Upper lobe of right lung (tissue), 1 donor: ENCODE results near the gene RFC1. TPM values are rescaled to one million over a fixed set of nuclear protein-coding genes. Genes with fewer than 3 reads are reported as not detected.

Experiments
- ATAC-seq: fragments of 200-7000 bp; cut with Tn5 transposase; one replicate; pipeline ENCODE4 v1.9.1; 2020; ENCODE audit warnings: mild to moderate bottlenecking, moderate library complexity
- DNase-seq: peaks from one replicate; pipeline ENCODE4 v3.0.0-alpha.2; 2020
- H3K27ac ChIP-seq: fragments of 200-600 bp; one replicate; pipeline ENCODE4 v1.8.0; 2022
- H3K27me3 ChIP-seq: fragments of 200-600 bp; one replicate; pipeline ENCODE4 v1.8.0; 2022; ENCODE audit warnings: mild to moderate bottlenecking
- H3K36me3 ChIP-seq: fragments of 200-600 bp; one replicate; pipeline ENCODE4 v1.8.0; 2022
- H3K4me1 ChIP-seq: fragments of 200-600 bp; one replicate; pipeline ENCODE4 v1.8.0; 2022
- H3K4me3 ChIP-seq: fragments of 200-600 bp; one replicate; pipeline ENCODE4 v1.8.0; 2022; ENCODE audit warnings: mild to moderate bottlenecking
- H3K9me3 ChIP-seq: fragments of 200-600 bp; one replicate; pipeline ENCODE4 v1.8.0; 2022
- intact Hi-C: fragments of 100-400 bp; cut with DNase I; formaldehyde crosslinking; loops from one replicate; pipeline ENCODE4 v1.11.0; 2022
- total RNA-seq: library from RNA; stranded (reverse); fragmentation: NEBNext Ultra II Directional; extraction: Animal tissue kit (Norgen Biotek cat#: 25700); gene quantifications from one replicate; pipeline ENCODE4 v1.2.1, GENCODE V29; 2021
- TF ChIP-seq, protein P1 (sequence below): fragments of 200-600 bp; IDR thresholded peaks from one replicate; pipeline ENCODE4 v1.8.0; 2022; ENCODE audit warnings: antibody characterized with exemption
- donor health status: DM: no; HTN: yes; CAD: no; lungs with severe emphysema.

Gene RFC1
- total RNA-seq, 1 donor from 2014 or later, result 55.5 TPM

DNA sequence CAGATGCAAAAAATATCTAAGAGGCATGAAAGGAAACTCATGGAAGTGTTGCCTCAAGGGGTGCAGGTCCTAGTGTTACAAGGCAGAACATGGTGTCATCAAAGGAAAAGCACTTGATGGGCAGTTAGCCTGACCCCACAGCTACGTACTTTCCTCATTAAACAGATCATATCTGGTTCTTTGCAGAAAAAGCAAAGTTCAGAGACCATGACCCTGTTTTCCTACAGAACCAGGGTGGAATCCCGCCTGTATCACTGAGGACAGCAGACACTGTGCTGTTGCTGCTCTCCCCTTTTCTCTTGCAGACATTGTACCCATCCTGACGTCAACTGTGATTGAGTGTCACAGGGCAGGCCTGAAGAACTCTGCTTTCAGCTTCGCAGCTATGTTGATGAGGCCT lies 91.7 kb downstream of the RFC1 start:
- no peaks in the 10 kb centered on the region for H3K4me1 ChIP-seq
- H3K9me3 ChIP-seq, result no peaks in the 10 kb centered on the region
- no peak for ATAC-seq
- DNase-seq, result no peak
- H3K27me3 ChIP-seq, result no peaks in the 10 kb centered on the region
- no peak overlapping the region for H3K4me3 ChIP-seq
- intact Hi-C loops, result no loop called here
- peaks cover 84% of the 10 kb centered on the region for H3K36me3 ChIP-seq
- TF ChIP-seq, protein P1, sequence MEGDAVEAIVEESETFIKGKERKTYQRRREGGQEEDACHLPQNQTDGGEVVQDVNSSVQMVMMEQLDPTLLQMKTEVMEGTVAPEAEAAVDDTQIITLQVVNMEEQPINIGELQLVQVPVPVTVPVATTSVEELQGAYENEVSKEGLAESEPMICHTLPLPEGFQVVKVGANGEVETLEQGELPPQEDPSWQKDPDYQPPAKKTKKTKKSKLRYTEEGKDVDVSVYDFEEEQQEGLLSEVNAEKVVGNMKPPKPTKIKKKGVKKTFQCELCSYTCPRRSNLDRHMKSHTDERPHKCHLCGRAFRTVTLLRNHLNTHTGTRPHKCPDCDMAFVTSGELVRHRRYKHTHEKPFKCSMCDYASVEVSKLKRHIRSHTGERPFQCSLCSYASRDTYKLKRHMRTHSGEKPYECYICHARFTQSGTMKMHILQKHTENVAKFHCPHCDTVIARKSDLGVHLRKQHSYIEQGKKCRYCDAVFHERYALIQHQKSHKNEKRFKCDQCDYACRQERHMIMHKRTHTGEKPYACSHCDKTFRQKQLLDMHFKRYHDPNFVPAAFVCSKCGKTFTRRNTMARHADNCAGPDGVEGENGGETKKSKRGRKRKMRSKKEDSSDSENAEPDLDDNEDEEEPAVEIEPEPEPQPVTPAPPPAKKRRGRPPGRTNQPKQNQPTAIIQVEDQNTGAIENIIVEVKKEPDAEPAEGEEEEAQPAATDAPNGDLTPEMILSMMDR, result no peak
- no peak overlapping the region for H3K27ac ChIP-seq

DNA sequence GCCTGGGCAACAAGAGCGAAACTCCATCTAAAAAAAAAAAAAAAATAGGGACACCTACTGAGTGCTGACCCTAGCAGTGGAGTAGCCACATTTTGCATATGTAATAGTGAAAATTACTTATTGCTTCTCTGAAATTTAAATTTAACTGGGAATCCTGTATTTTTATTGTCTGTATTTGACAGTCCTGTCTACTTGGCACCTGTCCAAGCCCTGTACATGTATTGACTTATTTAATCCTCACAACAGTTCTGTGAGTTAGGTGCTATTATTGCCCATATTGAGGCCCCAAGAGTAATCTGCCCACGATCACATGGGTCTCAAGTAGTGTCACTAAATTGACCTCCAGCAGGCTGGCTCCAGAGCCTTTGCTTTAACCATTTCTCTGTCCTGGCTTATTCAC lies 102.3 kb downstream of the RFC1 start:
- Histone ChIP-seq H3K36me3 (peaks cover 32% of the 10 kb centered on the region), H3K9me3 (no peaks in the 10 kb centered on the region), H3K4me3 (no peak overlapping the region), H3K27ac (no peak overlapping the region), H3K27me3 (no peaks in the 10 kb centered on the region), H3K4me1 (no peaks in the 10 kb centered on the region)
- intact Hi-C loops, result no loop called here
- DNase-seq (no peak), ATAC-seq (no peak)
- TF ChIP-seq, protein P1, result no peak

DNA sequence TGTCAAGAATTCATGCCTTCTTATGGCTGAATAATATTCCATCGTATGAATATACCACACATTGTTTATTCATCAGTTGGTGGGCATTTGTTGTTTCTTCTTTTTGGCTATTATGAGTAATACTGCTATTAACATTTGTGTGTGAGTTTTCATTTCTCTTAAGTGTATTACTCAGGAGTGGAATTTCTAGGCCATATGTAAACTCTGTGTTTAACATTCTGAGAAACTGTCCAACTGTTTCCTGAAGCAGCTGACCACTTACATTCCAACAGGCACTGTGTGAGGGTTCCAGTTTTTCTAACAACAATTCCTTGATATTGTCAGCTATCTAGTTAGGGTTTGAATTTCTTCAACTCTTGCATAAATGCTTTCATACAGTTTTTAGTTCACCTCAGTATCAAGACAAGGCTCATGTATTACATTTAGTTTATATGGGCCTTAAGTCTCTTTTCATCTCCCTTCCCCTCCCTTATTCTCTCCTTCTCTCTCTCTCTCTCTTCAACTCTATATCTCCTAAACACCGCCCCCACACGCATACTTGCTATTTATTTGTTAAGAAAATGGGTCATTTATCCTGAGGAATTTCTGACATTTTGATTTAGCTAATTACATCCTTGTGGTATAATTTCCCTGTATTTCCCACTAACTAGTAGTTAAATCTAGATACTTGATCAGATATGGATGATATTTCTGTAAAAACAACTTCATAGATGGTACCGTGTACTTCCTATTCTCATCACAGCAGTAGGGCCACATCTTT lies 106.4 kb downstream of the RFC1 start:
- no peak overlapping the region for H3K4me3 ChIP-seq

DNA sequence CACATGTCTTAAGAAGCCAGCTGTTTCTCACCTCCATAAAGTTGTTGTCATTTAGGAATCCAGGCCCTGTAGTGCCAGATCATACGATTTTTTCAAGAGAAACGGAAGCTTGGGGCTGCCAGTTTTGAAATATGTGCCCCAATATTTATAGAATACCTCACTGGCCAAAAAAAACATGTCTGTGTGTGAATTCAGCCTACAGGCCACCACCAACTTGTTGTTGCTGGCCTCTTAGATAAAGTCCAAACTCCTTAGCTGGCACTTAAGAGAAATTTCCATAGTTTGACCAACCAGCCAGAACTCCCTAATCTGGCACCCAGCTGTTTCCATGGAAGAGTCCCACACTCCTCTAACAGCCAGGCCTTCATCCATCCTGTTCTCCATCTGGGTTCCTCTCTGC lies 109.7 kb downstream of the RFC1 start:
- Histone ChIP-seq H3K4me1 (no peaks in the 10 kb centered on the region), H3K9me3 (no peaks in the 10 kb centered on the region), H3K27ac (no peak overlapping the region), H3K4me3 (no peak overlapping the region), H3K27me3 (no peaks in the 10 kb centered on the region), H3K36me3 (peaks cover 13% of the 10 kb centered on the region)
- intact Hi-C loops, result no loop called here
- TF ChIP-seq, protein P1, result no peak
- DNase-seq, result no peak
- ATAC-seq, result no peak

More for the DNA sequence above, 106.4 kb downstream of the RFC1 start:
- Histone ChIP-seq H3K9me3 (no peaks in the 10 kb centered on the region), H3K27ac (no peak overlapping the region), H3K4me1 (no peaks in the 10 kb centered on the region), H3K27me3 (no peaks in the 10 kb centered on the region), H3K36me3 (peaks cover 18% of the 10 kb centered on the region)
- no peak for DNase-seq
- ATAC-seq, result no peak
- TF ChIP-seq, protein P1, result no peak
- intact Hi-C loops, result no loop called here

DNA sequence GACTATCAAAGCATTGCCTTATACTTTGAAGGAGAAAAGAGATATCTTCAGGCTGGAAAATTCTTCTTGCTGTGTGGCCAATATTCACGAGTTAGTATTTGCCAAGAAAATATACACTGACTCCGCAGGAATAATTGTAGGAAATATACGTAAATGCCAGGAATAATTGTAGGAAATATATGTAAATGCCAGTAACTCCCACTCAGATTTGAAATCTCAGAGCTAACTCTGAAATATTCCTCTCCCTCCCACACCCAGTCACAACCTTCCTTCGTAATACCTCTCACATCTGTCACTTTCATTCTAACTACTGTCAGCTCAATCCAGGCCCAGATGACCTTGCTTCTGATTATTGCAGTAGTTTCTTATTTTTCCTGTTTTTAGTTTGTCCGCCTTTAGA lies 110.3 kb downstream of the RFC1 start:
- Histone ChIP-seq H3K27me3 (no peaks in the 10 kb centered on the region), H3K9me3 (no peaks in the 10 kb centered on the region), H3K27ac (no peak overlapping the region), H3K36me3 (peaks cover 13% of the 10 kb centered on the region), H3K4me1 (no peaks in the 10 kb centered on the region), H3K4me3 (no peak overlapping the region)
- DNase-seq, result no peak
- TF ChIP-seq, protein P1, result no peak
- ATAC-seq, result no peak
- intact Hi-C loops, result no loop called here
